ENCODE data around the gene ANKRD13B.
A peak's percentile ranks its signal among the peaks of the same experiment; 100 is the strongest.
"Not testable (repeated sequence)": the region's sequence is repeated elsewhere in the genome, so short reads cannot be mapped to it uniquely, and the experiment has no call there.

Gene ANKRD13B

GRCh38 chr17:29592850-29593551, at the start of gene ANKRD13B:
Gene ANKRD13B, plus strand, starts transcription at chr17:29593132. Its CDS starts 490 bp downstream, at chr17:29593622.
- DNase-seq, result peak; percentile 90

GRCh38 chr17:29544066-29544465, 48.9 kb upstream of the ANKRD13B start:
- DNase-seq, result no peak

- DNase-seq, result no peak
These were observed 46.8 kb upstream of the ANKRD13B start for GRCh38 chr17:29546085-29546484.

GRCh38 chr17:29546830-29547229, 46.1 kb upstream of the ANKRD13B start:
- no peak for DNase-seq

GRCh38 chr17:29549177-29549923, 43.6 kb upstream of the ANKRD13B start:
- no peak for DNase-seq

- no peak for DNase-seq
These were observed 37.1 kb upstream of the ANKRD13B start for GRCh38 chr17:29555840-29556239.

GRCh38 chr17:29557085-29557738, 35.7 kb upstream of the ANKRD13B start:
- no peak for DNase-seq

GRCh38 chr17:29557739-29558116, 35.2 kb upstream of the ANKRD13B start:
- no peak for DNase-seq

GRCh38 chr17:29558139-29558538, 34.8 kb upstream of the ANKRD13B start:
- not testable (repeated sequence) for DNase-seq

- no peak for DNase-seq
These were observed 33.3 kb upstream of the ANKRD13B start for GRCh38 chr17:29559640-29560039.

- no peak for DNase-seq
These were observed 32.6 kb upstream of the ANKRD13B start for GRCh38 chr17:29560316-29560715.

GRCh38 chr17:29561554-29562517, 31.1 kb upstream of the ANKRD13B start:
- DNase-seq, result no peak

- no peak for DNase-seq
These were observed 30.3 kb upstream of the ANKRD13B start for GRCh38 chr17:29562615-29563014.

- DNase-seq, result no peak
These were observed 29.1 kb upstream of the ANKRD13B start for GRCh38 chr17:29563816-29564215.

GRCh38 chr17:29565643-29566472, 27.1 kb upstream of the ANKRD13B start:
- DNase-seq, result peak; percentile 81

GRCh38 chr17:29566473-29567303, 26.2 kb upstream of the ANKRD13B start, which contains the start of gene ABHD15:
Gene ABHD15, minus strand, starts transcription at chr17:29567037. Its CDS starts 71 bp downstream, at chr17:29566966.
- DNase-seq, result peak; percentile 47

- DNase-seq, result no peak
These were observed 25.7 kb upstream of the ANKRD13B start for GRCh38 chr17:29567304-29567553.

GRCh38 chr17:29567554-29568330, 25.2 kb upstream of the ANKRD13B start:
- DNase-seq, result peak; percentile 70

- DNase-seq, result peak; percentile 90
These were observed 24.3 kb upstream of the ANKRD13B start, which contains the start of gene TP53I13 for GRCh38 chr17:29568331-29569244. Gene TP53I13, plus strand, starts transcription at chr17:29568701. Its CDS starts 58 bp downstream, at chr17:29568759.
